Central memory CD8-positive, alpha-beta T cell (primary cell): Measurements from ENCODE around the gene IFI6.
A peak's percentile ranks its signal among the peaks of the same experiment; 100 is the strongest.
"Not testable (repeated sequence)": the region's sequence is repeated elsewhere in the genome, so short reads cannot be mapped to it uniquely, and the experiment has no call there.

ENCODE experiments used
- ATAC-seq: fragments of 150-1000 bp; cut with Tn5 transposase; replicated peaks from 2 replicates; pipeline ENCODE4 v1.10.0; 2022; ENCODE audit warnings: mild to moderate bottlenecking, moderate FRiP score, moderate number of reproducible peaks; ENCODE audit not compliant: poor library complexity, severe bottlenecking; ENCODE audit errors: extremely low read depth
- DNase-seq, 2 donors: peaks; one replicate each; pipeline ENCODE4 v3.0.0; 2021; ENCODE audit warnings: low spot score in 2 of 2
- H3K27ac Mint-ChIP-seq: one replicate; pipeline ENCODE4 v1.8.0; 2022; ENCODE audit warnings: low read depth, mild to moderate bottlenecking, moderate library complexity, mixed read lengths
- H3K27me3 Mint-ChIP-seq: one replicate; pipeline ENCODE4 v1.8.0; 2022; ENCODE audit warnings: mixed read lengths
- H3K36me3 Mint-ChIP-seq: one replicate; pipeline ENCODE4 v1.8.0; 2022; ENCODE audit warnings: mild to moderate bottlenecking, moderate library complexity, mixed read lengths; ENCODE audit not compliant: insufficient read depth
- H3K4me1 Mint-ChIP-seq: one replicate; pipeline ENCODE4 v1.8.0; 2022; ENCODE audit warnings: mixed read lengths
- H3K4me3 Mint-ChIP-seq: one replicate; pipeline ENCODE4 v1.8.0; 2022; ENCODE audit warnings: mild to moderate bottlenecking, moderate library complexity, mixed read lengths
- H3K9me3 Mint-ChIP-seq: one replicate; pipeline ENCODE4 v1.8.0; 2022; ENCODE audit warnings: mixed read lengths

The IFI6 gene, protein sequence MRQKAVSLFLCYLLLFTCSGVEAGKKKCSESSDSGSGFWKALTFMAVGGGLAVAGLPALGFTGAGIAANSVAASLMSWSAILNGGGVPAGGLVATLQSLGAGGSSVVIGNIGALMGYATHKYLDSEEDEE

DNA sequence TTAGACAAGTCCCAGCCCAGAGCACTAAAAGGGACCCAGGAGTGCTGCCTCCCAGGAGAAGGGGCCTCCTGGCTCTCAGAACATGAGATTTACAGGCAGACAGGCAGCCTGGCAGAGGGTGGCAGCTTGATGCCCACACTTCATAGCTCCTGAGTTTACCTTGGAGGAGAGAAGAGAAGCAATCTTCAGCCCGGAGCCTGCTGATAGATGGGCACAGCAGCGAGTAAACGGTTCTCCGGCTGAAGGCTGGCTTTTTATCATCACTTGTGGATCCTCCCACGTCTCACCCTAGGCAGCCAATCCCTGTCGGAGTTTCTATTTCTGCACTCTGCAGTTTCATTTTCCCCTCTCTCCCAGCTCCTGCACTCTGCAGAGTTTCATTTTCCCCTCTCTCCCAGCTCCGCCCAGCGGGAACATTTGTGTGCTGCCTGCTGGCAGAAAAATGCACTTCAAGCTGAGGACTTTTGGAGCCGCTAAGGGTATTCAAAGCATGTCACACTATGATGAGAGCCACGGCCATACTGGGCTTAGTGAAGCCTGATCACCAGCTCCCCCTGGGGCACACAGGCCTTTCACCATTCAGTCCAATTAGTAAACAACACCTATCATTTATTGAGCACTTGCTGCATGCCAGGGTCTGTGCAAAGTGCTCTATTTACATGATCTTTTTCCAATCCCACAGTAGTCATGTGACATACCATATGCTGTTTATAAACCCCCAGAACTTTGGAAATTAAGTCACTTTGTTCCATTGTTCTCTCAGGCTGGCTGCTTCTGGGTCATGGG is at the start of gene IFI6:
IFI6 (minus strand) TSS at position 229 of the 786 bp plus-strand sequence. CDS start 2,878 bp downstream, outside the sequence.
- ATAC-seq (peak; percentile 93), DNase-seq (peak; percentile 44 to 63)
- peaks cover 29% of the 10 kb centered on the region for H3K4me1 Mint-ChIP-seq
- H3K4me3 Mint-ChIP-seq: peak within 1 kb of the TSS; percentile 88
- H3K9me3 Mint-ChIP-seq: no peaks in the 10 kb centered on the region
- H3K27me3 Mint-ChIP-seq: no peaks in the 10 kb centered on the region
- peak within 1 kb of the TSS; percentile 96 for H3K27ac Mint-ChIP-seq
- H3K36me3 Mint-ChIP-seq: peaks cover 13% of the 10 kb centered on the region

DNA sequence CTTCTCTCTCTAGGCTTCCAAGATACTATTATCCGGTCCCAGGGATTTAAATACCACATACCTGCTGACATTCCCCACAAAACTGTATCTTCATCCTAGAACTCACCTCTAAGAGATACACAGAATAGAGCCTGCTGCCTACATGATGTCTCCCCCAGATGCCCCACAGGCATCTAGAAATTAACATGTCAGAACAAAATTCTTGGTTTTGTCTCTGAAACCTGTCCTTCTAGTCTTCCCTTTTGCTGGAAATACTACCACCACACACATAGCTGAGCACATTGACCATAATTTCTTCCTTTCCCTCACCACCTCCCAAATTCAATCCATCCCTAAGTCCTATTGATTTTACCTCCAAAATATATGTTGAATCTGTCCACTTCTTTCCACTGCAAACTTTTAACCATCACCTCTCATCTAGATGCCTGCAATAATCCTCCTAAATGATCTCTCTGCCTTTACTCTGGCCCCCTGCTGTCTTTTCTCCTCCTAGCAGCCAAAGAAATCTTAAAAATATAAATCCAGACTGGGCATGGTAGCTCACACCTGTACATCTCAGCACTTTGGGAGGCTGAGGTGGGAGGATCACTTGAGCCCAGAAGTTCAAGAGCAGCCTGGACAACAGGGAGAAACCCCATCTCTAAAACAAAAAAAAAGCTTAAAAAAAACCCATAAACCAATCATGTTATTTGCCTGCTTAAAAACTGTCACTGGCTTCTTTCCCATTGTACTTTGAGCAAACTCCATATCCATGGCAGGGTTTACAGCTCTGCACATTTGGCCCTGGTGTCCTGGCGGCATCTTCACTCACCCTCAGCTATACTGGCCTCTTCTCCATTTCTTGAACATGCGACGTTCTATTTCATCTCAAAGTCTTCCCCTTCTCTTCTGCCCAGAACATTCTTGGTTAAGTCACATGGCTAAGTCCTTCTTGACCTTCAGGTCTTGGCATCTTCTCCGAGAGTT is 47.6 kb upstream of the IFI6 start:
- no peak for ATAC-seq
- Mint-ChIP-seq H3K27ac (no peak overlapping the region), H3K27me3 (peaks cover 35% of the 10 kb centered on the region), H3K9me3 (peaks cover 10% of the 10 kb centered on the region), H3K4me3 (no peak overlapping the region), H3K4me1 (no peaks in the 10 kb centered on the region), H3K36me3 (peaks cover 2% of the 10 kb centered on the region)
- no peak for DNase-seq

DNA sequence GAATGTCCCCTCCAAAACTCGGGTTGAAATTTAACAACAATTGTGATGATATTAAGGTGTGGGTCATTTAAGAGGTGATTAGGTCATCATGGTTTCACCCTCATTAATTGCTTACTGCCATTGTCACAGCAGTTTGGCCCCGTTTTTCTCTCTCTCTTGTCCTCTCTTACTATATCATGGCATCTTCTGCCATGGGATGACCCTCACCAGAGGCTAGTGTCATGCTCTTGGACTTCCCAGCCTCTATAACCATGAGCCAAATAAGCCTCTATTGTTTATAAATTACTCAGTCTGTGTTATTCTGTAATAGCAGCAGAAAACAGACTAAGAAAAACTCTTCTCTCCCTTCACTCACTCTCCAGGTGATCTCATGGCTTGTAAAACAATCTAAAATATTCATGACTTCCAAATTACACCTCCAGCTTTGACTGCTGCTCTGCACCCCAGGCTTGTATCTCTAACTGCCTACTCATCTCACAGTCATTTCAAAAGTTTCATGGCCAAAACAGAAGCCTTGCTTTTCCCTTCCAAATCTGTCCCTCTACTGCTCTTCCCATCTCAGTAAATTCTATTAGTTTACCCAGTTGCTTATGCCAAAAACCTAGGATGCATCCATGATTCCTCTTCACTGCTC is 44.4 kb upstream of the IFI6 start:
- H3K4me1 Mint-ChIP-seq: no peaks in the 10 kb centered on the region
- no peak for ATAC-seq
- peaks cover 10% of the 10 kb centered on the region for H3K9me3 Mint-ChIP-seq
- DNase-seq: no peak
- H3K36me3 Mint-ChIP-seq: no peaks in the 10 kb centered on the region
- no peak overlapping the region for H3K4me3 Mint-ChIP-seq
- H3K27me3 Mint-ChIP-seq: peaks cover 46% of the 10 kb centered on the region
- no peak overlapping the region for H3K27ac Mint-ChIP-seq

DNA sequence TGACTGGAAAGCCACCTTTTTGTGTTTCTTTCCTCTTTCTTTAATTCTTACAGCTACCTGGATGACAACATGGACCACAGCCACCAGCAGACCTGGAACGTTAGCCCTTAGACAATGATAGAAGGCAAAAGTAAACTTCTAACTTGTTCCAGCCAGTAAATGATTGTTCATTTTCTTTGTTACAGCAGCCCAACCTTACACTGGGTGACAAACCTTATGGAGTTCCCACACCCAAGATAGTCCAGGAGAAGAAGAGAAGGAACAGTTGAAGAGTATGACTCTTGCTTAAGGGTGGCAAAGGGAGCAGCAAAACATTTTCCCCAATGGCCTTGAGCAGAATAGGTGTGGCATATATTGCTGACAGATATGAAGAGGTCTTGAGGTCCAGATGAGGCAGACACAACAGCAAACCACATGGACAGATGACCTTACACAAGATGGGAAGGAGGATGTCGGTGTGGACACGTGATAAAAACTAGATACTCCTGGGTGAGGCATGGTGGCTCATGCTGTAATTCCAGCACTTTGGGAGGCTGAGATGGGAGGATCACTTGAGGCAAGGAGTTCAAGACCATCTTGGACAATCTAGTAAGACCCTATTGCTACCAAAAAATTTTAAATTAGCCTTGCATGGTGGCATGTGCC is 42.0 kb upstream of the IFI6 start:
- no peak for DNase-seq
- H3K27me3 Mint-ChIP-seq: peaks cover 46% of the 10 kb centered on the region
- H3K4me1 Mint-ChIP-seq: no peaks in the 10 kb centered on the region
- no peak overlapping the region for H3K4me3 Mint-ChIP-seq
- H3K9me3 Mint-ChIP-seq: peaks cover 10% of the 10 kb centered on the region
- ATAC-seq: no peak
- no peak overlapping the region for H3K27ac Mint-ChIP-seq
- H3K36me3 Mint-ChIP-seq: no peaks in the 10 kb centered on the region

DNA sequence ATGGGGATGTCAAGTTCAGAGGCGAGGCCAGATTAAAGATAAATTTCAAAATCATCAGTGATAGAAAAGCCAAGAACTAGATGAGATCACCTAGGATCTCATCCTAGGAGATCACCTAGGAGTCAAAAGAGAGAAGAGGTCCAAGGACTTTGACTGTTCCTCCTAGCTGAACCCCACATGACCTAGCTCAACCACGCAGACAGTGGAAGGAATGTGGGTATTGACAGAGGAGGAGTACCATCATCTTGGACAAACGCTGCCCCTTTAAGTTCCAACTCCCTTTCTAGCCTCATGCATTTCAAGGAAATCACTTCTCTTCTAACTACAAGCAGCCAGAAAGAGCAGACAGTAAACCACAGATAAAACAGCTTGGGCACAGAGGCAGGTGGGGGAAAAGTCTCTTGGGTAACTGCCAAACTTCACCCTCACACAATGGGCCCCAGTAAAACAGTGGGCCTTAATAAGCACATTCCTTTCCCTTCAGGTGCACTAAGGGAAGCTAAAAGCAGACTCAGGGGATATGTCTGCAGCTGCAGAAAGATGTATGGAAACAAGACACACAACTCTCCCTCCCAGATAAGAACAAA is 41.2 kb upstream of the IFI6 start:
- DNase-seq (no peak), ATAC-seq (no peak)
- Mint-ChIP-seq H3K9me3 (peaks cover 10% of the 10 kb centered on the region), H3K4me1 (no peaks in the 10 kb centered on the region), H3K27ac (no peak overlapping the region), H3K27me3 (peaks cover 45% of the 10 kb centered on the region), H3K4me3 (no peak overlapping the region), H3K36me3 (no peaks in the 10 kb centered on the region)

DNA sequence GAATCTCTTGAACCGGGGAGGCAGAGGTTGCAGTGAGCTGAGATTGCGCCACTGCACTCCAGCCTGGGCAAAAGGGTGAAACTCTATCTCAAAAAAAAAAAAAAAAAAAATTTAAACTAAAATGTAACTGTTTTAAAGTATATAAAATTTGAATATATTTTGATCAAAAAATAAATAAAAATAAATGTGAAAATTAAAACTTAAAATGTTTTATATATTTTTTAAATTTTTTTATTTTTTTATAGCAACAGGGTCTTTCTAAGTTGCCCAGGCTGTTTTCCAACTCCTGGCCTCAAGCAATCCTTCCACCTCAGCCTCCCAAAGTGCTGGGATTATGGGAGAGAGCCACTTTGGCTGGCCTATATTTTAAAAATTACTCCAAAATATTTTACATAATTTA is 38.6 kb upstream of the IFI6 start:
- DNase-seq (no peak), ATAC-seq (no peak)
- H3K4me3 Mint-ChIP-seq: no peak overlapping the region
- no peak overlapping the region for H3K27ac Mint-ChIP-seq
- H3K36me3 Mint-ChIP-seq: no peaks in the 10 kb centered on the region
- H3K27me3 Mint-ChIP-seq: peaks cover 20% of the 10 kb centered on the region
- no peaks in the 10 kb centered on the region for H3K9me3 Mint-ChIP-seq
- H3K4me1 Mint-ChIP-seq: no peaks in the 10 kb centered on the region

DNA sequence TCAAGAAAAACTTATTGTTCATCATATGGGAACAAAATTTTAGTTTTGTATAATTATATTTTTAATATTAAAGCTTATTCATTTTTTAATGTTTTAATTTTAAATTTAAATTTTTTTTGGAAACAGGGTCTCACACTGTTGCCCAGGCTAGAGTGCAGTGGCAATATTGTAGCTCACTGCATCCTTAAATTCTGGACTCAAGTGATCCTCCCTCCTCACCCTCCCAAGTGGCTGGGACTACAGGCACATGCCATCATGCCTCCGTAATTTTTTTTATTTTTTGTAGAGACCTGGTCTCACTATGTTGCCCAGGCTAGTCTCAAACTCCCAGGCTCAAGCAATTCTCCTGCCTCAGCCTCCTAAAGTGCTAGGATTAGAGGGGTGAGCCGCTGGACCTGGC is 33.6 kb upstream of the IFI6 start:
- Mint-ChIP-seq H3K9me3 (peaks cover 6% of the 10 kb centered on the region), H3K27me3 (peaks cover 3% of the 10 kb centered on the region), H3K4me3 (no peak overlapping the region), H3K36me3 (no peaks in the 10 kb centered on the region), H3K4me1 (no peaks in the 10 kb centered on the region), H3K27ac (no peak overlapping the region)
- ATAC-seq (no peak), DNase-seq (no peak)

DNA sequence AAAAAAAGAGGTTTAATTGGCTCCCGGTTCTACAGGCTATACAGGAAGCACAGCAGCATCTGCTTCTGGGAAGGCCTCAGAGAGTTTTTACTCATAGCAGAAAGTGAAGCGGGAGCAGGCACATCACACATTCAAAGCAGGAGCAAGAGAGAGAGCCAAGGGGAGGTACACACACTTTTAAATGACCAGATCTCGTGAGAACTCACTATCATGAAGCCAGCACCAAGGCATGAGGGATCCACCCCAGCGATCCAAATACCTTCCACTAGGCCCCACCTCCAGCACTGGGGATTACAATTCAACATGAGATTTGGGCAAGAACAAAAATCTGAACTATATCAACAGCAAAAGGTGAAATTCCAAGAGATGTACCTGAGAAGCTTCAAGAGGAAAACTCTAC is 33.0 kb upstream of the IFI6 start:
- Mint-ChIP-seq H3K27ac (no peak overlapping the region), H3K4me1 (no peaks in the 10 kb centered on the region), H3K4me3 (no peak overlapping the region), H3K9me3 (peaks cover 6% of the 10 kb centered on the region), H3K36me3 (no peaks in the 10 kb centered on the region), H3K27me3 (peaks cover 6% of the 10 kb centered on the region)
- DNase-seq (no peak), ATAC-seq (no peak)

DNA sequence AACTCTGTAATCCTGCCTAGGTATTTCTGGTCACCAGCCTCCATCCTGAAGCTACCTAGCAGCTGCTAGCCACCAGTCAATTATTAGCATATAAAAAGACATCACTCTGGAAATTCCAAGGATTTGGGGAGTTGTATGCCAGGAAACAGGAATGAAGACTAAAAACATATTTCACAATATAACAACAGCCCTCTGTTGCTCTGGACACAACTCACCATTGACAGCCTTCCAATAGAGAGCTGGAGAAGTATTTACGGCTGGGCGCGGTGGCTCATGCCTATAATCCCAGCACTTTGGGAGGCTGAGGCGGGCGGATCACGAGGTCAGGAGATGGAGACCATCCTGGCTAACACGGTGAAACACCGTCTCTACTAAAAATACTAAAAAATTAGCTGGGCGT is 24.8 kb upstream of the IFI6 start:
- not testable (repeated sequence) for H3K9me3 Mint-ChIP-seq, H3K27me3 Mint-ChIP-seq, H3K4me3 Mint-ChIP-seq, H3K36me3 Mint-ChIP-seq, ATAC-seq, H3K4me1 Mint-ChIP-seq, H3K27ac Mint-ChIP-seq, DNase-seq

DNA sequence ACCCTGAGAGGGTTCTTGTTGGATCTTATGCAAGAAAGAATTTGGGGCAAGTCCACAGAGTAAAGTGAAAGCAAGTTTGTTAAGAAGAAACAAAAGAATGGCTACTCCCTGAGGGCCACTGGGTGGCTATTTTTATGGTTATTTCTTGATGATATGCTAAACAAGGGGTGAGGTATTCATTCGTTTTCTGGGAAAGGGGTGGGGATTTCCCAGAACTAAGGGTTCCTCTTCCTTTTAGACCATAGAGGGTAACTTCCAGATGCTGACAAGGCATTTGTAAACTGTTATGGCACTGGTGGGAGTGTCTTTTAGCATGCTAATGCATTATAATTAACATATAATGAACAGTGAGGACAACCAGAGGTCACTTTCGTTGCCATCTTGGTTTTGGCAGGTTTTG is 18.2 kb upstream of the IFI6 start:
- DNase-seq (no peak), ATAC-seq (no peak)
- H3K4me3 Mint-ChIP-seq: no peak overlapping the region
- H3K9me3 Mint-ChIP-seq: no peaks in the 10 kb centered on the region
- H3K27me3 Mint-ChIP-seq: peaks cover 10% of the 10 kb centered on the region
- no peaks in the 10 kb centered on the region for H3K4me1 Mint-ChIP-seq
- no peaks in the 10 kb centered on the region for H3K36me3 Mint-ChIP-seq
- H3K27ac Mint-ChIP-seq: no peak overlapping the region

DNA sequence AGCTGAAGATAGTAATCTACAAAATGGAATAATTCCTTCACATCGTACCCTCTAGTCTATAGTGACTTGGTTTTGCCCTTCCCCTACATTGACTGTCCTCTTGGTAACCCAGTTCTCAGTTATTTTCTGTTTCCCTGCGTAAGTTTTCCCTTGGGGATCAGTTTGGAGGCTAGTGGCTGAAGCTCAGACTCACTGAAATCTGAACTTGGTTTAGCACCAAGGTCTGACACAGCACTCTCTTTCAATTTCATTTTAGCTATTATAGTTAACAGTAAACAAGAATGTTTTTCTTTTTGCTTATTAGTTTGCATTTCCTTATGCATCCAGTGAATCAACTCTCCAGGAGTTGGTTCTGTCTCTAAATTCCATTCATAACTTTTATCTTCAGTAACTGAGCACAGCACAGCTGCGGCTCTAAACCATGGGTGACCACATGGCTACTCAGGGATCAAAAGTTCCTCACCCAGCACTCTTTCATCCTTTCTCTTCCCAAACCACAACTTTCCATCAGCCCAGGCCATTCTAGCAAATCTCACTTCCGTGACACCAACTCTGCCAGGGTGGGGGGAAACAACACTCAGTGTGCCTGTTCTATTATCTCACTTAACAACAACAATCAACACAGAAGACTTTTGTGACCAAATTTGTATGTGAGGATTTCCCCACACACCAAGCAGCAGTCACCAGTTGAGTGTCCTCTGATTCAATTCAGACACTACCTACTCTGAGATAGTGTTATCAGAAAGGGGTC is 17.6 kb upstream of the IFI6 start:
- no peaks in the 10 kb centered on the region for H3K9me3 Mint-ChIP-seq
- no peak overlapping the region for H3K27ac Mint-ChIP-seq
- ATAC-seq: no peak
- H3K36me3 Mint-ChIP-seq: no peaks in the 10 kb centered on the region
- no peak for DNase-seq
- H3K4me1 Mint-ChIP-seq: no peaks in the 10 kb centered on the region
- no peak overlapping the region for H3K4me3 Mint-ChIP-seq
- H3K27me3 Mint-ChIP-seq: peaks cover 11% of the 10 kb centered on the region
